GM10266 (cell line): ENCODE measurements around the gene EPHA4.

Experiments used
- DNase-seq: peaks from one replicate; pipeline ENCODE4 v3.0.0; 2012; ENCODE audit errors: extremely low spot score
- TF ChIP-seq, protein P1 (sequence below): IDR thresholded peaks from 2 replicates; pipeline ENCODE4 v1.5.1; 2012; ENCODE audit warnings: mild to moderate bottlenecking, low read depth; ENCODE audit not compliant: control insufficient read depth, insufficient read depth; ENCODE audit errors: missing control alignments

Gene EPHA4

DNA sequence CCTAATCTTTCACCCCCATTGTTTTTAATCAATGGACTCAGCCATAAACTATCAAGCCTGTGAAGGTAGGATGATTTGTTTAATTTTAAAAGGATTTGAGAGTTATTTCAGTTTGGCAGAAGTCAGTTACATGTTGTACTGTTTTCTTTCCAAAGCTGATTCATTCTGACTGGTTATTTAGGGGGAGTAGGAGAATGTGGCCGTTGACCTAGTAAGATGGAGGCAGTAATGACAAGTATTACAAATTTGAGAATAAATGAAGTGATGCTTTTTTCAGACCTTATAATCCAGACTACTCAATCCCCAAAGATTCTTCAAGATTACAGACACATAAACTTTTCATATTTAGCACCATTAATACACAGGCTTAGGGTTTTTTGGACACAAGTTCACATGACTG is 4.3 kb downstream of the EPHA4 start:
- TF ChIP-seq, protein P1, sequence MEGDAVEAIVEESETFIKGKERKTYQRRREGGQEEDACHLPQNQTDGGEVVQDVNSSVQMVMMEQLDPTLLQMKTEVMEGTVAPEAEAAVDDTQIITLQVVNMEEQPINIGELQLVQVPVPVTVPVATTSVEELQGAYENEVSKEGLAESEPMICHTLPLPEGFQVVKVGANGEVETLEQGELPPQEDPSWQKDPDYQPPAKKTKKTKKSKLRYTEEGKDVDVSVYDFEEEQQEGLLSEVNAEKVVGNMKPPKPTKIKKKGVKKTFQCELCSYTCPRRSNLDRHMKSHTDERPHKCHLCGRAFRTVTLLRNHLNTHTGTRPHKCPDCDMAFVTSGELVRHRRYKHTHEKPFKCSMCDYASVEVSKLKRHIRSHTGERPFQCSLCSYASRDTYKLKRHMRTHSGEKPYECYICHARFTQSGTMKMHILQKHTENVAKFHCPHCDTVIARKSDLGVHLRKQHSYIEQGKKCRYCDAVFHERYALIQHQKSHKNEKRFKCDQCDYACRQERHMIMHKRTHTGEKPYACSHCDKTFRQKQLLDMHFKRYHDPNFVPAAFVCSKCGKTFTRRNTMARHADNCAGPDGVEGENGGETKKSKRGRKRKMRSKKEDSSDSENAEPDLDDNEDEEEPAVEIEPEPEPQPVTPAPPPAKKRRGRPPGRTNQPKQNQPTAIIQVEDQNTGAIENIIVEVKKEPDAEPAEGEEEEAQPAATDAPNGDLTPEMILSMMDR = no peak
- DNase-seq = no peak

DNA sequence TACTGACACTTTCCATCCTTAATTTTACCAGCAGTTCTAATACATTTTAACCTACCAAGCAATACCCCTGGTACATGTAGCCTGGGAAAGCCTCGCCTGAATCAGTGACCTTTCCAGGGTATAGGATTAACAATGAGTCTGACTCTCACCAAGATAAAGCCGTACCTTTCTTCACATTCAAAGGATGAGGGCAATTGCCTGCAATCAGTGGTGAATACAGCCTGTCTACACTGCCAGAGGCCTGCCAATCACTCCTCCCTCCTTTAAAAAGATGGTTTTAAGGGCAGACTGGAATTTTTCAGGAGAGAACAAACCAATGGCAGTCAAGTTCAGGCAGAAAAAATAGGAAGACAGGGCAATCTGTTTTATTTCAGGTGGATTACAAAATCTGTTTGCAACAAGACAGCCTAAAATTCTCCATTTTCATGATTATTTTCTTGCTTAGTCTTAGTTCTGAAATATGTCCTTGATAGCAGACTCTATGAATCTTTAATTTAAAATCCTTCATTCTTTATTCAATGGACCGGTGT is 4.8 kb downstream of the EPHA4 start:
- DNase-seq = no peak
- TF ChIP-seq, protein P1 = no peak

DNA sequence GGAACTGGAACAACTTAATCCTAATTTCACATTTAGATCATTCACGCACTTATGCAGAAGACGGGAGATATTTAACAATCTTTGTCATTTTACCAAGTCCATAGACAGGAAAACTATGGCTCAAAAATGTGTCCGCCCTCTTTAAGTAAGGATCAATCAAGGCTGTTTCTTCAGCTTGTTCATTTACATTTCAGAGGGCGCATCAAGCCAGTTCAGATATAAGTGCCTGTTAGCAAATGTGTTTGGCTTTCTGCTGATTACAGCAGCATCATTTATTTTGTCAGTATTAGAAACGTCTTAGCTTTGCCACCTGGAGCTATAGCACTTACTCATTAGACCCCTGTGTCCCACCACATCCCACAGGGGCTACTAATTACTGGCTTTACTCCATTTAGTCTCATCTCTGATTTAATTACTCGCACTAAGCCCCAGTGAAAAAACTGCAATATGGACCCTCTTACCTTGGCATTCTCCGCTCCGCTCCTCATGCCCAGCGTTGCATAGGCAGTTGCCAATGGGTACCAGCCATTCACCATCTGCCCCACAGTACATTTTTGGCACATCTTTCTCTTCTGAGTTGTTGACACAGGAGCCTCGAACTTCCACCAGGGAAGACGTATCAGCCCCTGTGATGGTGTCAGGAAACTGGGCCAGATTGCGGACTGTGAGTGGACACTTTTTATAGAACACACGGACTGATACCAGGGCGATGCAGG is 8.7 kb downstream of the EPHA4 start:
- TF ChIP-seq, protein P1 = no peak
- no peak for DNase-seq

DNA sequence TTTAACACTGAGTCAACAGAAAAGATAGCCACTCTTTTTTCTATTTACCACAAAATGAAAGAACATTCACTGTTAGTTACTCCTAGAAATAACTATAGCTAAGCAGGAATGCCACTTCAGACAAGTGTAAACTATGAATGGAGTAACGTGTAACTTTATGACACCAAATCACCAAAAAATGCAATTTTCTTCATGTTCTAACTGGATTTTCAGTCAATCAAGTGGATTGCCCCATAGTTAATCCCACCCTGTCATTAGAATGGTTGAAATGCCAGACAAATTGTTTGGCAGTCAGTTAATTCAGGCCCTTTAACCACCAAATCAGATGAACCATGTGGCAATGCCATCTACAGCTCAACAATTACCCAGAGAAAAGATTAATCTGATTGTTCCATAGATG is 9.9 kb downstream of the EPHA4 start:
- TF ChIP-seq, protein P1 = no peak
- no peak for DNase-seq

DNA sequence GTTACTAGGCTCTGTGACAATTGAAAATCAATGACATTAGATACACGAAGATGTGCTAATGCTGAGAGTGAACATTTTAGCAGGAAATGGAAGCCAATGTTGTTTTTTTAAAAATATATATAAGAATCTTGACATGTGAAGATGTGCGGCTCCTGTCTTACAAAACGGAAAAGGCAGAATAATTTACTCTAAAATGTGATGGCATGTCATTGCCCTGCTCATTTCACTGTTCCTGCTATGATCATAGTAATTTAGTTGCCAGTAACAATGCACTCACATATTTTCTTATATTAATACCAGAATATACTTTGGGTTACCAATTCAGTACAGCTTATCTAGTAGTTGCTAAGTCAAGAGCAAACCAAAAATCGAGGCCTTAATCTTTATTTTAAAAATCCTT is 10.3 kb downstream of the EPHA4 start:
- TF ChIP-seq, protein P1 = no peak

DNA sequence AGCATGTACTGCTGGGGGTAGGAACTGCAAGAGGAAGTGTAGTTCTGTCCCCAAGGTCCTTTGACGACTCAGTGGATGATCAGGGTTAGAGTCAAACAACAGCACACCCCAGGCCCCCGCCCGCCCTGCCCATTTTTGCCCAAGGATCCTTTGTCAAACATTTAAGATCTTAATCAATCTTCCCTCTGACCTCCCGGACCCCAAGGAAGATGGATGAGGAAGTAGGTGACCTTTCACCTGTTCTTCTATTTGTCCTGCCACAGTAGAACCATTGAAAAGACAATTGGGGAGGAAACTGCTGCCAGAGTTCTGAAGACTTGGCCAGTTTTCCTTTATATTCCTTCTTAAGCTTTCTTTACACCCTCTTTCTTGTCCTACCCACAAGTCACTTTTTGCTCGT is 12.1 kb downstream of the EPHA4 start:
- DNase-seq = no peak
- TF ChIP-seq, protein P1 = no peak

More for the DNA sequence above, 10.3 kb downstream of the EPHA4 start:
- no peak for DNase-seq

DNA sequence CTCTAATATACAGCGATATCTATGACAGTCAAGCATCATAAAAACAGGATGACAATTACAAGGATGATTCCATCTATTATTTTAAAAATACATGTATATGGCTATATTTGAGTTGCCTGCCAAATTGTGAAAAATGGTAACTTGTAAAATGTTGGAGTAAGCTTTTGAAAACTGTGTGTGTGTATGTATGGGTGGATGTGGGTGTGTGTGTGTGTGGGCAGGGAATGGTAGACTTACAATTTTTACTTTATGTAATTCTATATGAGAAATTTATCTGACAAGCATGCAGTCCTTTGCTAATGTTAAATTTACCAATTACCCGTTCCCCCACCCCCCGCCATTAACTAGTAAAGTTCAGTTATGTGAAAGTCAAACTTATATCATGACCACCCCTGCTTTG is 14.0 kb downstream of the EPHA4 start:
- DNase-seq = no peak
- TF ChIP-seq, protein P1 = no peak
